ENCODE measurements around the gene GAP43.

GRCh38 chr3:115578331-115578730 is 45.0 kb upstream of the GAP43 start:
- TF ChIP-seq, protein P1, sequence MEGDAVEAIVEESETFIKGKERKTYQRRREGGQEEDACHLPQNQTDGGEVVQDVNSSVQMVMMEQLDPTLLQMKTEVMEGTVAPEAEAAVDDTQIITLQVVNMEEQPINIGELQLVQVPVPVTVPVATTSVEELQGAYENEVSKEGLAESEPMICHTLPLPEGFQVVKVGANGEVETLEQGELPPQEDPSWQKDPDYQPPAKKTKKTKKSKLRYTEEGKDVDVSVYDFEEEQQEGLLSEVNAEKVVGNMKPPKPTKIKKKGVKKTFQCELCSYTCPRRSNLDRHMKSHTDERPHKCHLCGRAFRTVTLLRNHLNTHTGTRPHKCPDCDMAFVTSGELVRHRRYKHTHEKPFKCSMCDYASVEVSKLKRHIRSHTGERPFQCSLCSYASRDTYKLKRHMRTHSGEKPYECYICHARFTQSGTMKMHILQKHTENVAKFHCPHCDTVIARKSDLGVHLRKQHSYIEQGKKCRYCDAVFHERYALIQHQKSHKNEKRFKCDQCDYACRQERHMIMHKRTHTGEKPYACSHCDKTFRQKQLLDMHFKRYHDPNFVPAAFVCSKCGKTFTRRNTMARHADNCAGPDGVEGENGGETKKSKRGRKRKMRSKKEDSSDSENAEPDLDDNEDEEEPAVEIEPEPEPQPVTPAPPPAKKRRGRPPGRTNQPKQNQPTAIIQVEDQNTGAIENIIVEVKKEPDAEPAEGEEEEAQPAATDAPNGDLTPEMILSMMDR (IDR thresholded peaks at IDR 0.05), result no peak
- TF ChIP-seq POLR2A (IDR thresholded peaks at IDR 0.05), result no peak

All from thyroid gland (tissue), 4 donors.